Type B pancreatic cell (in vitro differentiated cells): ENCODE results near the gene TSFM. TPM values are rescaled to one million over a fixed set of nuclear protein-coding genes. Genes with fewer than 3 reads are reported as not detected.

Experiments
- DNase-seq: peaks from one replicate; pipeline ENCODE4 v3.0.0; 2021; ENCODE audit warnings: mixed read lengths; ENCODE audit not compliant: unreplicated experiment; ENCODE audit errors: extremely low spot score
- H3K27ac Mint-ChIP-seq: 2 replicates; pipeline ENCODE4 v1.8.0; 2021; ENCODE audit warnings: mild to moderate bottlenecking, mixed read lengths
- H3K27me3 Mint-ChIP-seq: 2 replicates; pipeline ENCODE4 v1.8.0; 2021; ENCODE audit warnings: mixed read lengths
- H3K36me3 Mint-ChIP-seq: 2 replicates; pipeline ENCODE4 v1.8.0; 2021; ENCODE audit warnings: mixed read lengths
- H3K4me1 Mint-ChIP-seq: one replicate; pipeline ENCODE4 v1.8.0; 2021; ENCODE audit warnings: mixed read lengths; ENCODE audit not compliant: unreplicated experiment
- H3K4me3 Mint-ChIP-seq: 2 replicates; pipeline ENCODE4 v1.8.0; 2021; ENCODE audit warnings: mild to moderate bottlenecking, mixed read lengths
- H3K9me3 Mint-ChIP-seq: 2 replicates; pipeline ENCODE4 v1.8.0; 2021; ENCODE audit warnings: mixed read lengths
- CTCF ChIP-seq: fragments of 200-600 bp; sonication (generic); conservative IDR thresholded peaks from 2 replicates; pipeline ENCODE4 v1.5.0; 2021; ENCODE audit warnings: antibody characterized with exemption, mild to moderate bottlenecking
- total RNA-seq: library from RNA; stranded (reverse); gene quantifications from 2 replicates; pipeline ENCODE4 v1.2.1, GENCODE V29; 2021; ENCODE audit warnings: low replicate concordance

Gene TSFM
- total RNA-seq, 1 donor from 2014 or later = 33.0 TPM

DNA sequence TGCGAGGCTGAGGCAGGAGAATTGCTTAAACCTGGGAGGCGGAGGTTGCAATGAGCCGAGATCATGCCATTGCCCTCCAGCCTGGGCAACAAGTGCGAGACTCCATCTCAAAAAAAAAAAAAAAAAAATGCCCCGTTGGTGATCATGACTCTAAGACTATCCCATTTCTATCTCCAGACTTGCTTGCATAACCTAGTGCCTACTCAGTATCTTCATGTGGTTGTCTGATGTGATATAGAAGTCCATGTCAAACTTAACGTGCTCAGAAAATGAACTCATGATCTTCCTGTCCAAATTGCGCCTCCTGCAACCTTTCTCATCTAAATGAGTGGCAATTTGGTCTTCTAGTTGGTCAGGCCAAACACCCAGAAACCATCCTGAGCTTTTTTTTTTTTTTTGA is 4.7 kb upstream of the TSFM start:
- no peaks in the 10 kb centered on the region for H3K9me3 Mint-ChIP-seq
- no peak overlapping the region for H3K27ac Mint-ChIP-seq
- DNase-seq = no peak
- H3K4me3 Mint-ChIP-seq = no peak overlapping the region
- peaks cover 4% of the 10 kb centered on the region for H3K36me3 Mint-ChIP-seq
- H3K27me3 Mint-ChIP-seq = no peaks in the 10 kb centered on the region
- no peak for TF ChIP-seq CTCF
- H3K4me1 Mint-ChIP-seq = peaks cover 9% of the 10 kb centered on the region

DNA sequence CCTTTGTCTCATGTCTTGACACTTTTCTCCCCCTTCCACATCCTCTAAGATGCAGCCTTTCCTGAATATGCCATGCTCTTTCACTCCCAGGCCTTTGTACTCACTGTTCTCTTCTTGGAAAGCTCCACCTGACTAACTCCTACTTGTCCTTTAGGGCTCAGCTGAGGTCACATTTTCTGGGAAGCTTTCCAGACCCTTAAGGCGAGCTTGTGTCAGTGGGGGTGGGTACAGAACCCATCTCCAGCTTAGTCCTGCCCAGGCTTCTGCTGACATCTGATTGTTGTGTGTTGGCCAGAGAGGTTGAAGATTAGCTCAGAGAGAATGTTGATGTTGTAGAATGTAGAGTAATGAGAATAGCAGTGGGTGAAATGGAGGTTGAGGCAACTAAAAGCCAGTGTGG is 2.9 kb upstream of the TSFM start:
- no peak for TF ChIP-seq CTCF
- Mint-ChIP-seq H3K9me3 (no peaks in the 10 kb centered on the region), H3K4me1 (peaks cover 7% of the 10 kb centered on the region), H3K36me3 (peaks cover 9% of the 10 kb centered on the region), H3K27me3 (no peaks in the 10 kb centered on the region), H3K27ac (no peak overlapping the region), H3K4me3 (no peak overlapping the region)
- no peak for DNase-seq

GRCh38 chr12:57780284-57780897 is 2.2 kb upstream of the TSFM start:
- no peak for DNase-seq
- Mint-ChIP-seq H3K27ac (no peak overlapping the region), H3K4me1 (peaks cover 7% of the 10 kb centered on the region), H3K27me3 (no peaks in the 10 kb centered on the region), H3K4me3 (no peak overlapping the region), H3K36me3 (peaks cover 9% of the 10 kb centered on the region), H3K9me3 (no peaks in the 10 kb centered on the region)
- no peak for TF ChIP-seq CTCF

DNA sequence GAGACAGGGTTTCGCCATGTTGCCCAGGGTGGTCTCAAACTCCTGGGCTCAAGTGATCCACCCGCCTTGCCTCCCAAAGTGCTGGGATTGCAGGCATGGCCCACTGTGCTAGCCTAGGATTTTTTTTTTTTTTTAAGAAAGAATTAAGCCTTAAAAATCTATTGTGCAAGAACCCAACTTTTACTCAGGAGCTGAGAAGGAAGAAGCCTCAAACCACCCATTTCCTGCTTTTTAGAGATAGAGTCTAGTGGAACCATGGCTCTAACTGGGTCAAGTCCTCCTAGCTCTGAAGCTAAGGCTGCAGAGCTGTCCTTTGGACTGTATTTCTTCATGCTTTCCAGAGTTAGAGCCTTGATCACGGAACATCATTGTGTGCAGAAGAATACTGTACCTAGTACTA is 1.3 kb upstream of the TSFM start:
- Mint-ChIP-seq H3K4me1 (peaks cover 7% of the 10 kb centered on the region), H3K27ac (no peak overlapping the region), H3K27me3 (no peaks in the 10 kb centered on the region), H3K36me3 (peaks cover 11% of the 10 kb centered on the region), H3K9me3 (no peaks in the 10 kb centered on the region), H3K4me3 (no peak overlapping the region)
- no peak for TF ChIP-seq CTCF
- no peak for DNase-seq

DNA sequence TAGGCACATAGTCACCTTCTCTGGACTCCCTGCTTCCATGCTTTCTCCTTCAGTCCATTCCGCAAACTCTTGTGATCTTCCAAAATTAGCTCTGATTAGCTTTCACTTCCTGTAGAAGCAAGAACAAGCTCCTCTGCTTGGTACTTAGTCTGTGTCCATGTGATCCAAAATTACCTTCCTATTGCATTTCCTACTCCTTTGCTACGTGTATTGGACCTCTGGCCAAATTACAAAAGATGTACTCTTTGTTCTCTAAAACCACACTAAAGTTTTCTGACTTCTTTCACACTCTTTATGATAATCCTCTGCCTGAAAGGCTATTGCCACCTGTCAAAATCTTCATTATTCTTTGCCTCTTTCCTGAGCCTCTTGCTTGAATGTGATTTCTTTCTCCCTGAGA is 786 bp upstream of the TSFM start:
- Mint-ChIP-seq H3K9me3 (no peaks in the 10 kb centered on the region), H3K4me3 (no peak overlapping the region), H3K36me3 (peaks cover 16% of the 10 kb centered on the region), H3K27me3 (no peaks in the 10 kb centered on the region), H3K27ac (no peak overlapping the region), H3K4me1 (peaks cover 7% of the 10 kb centered on the region)
- no peak for TF ChIP-seq CTCF
- no peak for DNase-seq

DNA sequence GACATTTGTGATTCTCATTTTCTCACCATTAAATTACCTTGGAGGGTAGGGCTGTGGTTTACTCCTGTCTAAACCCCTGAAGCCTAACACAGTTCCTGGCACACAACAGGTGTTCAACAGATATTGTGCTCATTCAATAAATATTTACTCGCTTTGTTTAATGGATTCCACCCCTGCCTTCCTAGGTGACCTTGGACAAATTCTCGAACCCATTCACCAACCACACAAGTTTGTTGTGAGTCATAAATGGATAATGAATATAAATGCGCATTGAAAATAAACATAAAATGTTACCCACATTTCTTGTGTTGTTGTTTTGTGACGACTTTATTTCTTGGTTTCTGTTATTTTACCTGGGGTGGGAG is 362 bp upstream of the TSFM start:
- peak overlapping the region; percentile 100 for H3K4me3 Mint-ChIP-seq

More for the DNA sequence above, 362 bp upstream of the TSFM start:
- Mint-ChIP-seq H3K27me3 (no peaks in the 10 kb centered on the region), H3K4me1 (peaks cover 7% of the 10 kb centered on the region), H3K36me3 (peaks cover 17% of the 10 kb centered on the region), H3K9me3 (no peaks in the 10 kb centered on the region), H3K27ac (peak overlapping the region; percentile 97)
- TF ChIP-seq CTCF = no peak
- DNase-seq = no peak
